Fibroblast of lung (primary cell): ENCODE data around the gene TRMT44. TPM values are rescaled to one million over a fixed set of nuclear protein-coding genes. Genes with fewer than 3 reads are reported as not detected.
"Not testable (repeated sequence)": the region's sequence is repeated elsewhere in the genome, so short reads cannot be mapped to it uniquely, and the experiment has no call there.

Source experiments
- DNase-seq, 2 donors: peaks; one replicate each; pipeline versions ENCODE4 v3.0.0 to v3.0.0-alpha.2; 2010; ENCODE audit warnings: low read depth in 2 of 2
- H2AFZ ChIP-seq: 2 replicates; pipeline ENCODE4 v1.5.1; 2012; ENCODE audit warnings: low read length, control low read depth, inconsistent platforms
- H3K27ac ChIP-seq: 2 replicates; pipeline ENCODE4 v1.5.1; 2011; ENCODE audit warnings: low read length, control low read depth; ENCODE audit not compliant: insufficient read depth
- H3K27me3 ChIP-seq: 2 replicates; pipeline ENCODE4 v1.5.1; 2011; ENCODE audit warnings: mild to moderate bottlenecking, low read length; ENCODE audit not compliant: control insufficient read depth, insufficient read depth
- H3K36me3 ChIP-seq: 2 replicates; pipeline ENCODE4 v1.5.1; 2011; ENCODE audit warnings: low read length; ENCODE audit not compliant: control insufficient read depth, insufficient read depth
- H3K4me1 ChIP-seq: 2 replicates; pipeline ENCODE4 v1.5.1; 2011; ENCODE audit warnings: low read length; ENCODE audit not compliant: control insufficient read depth, insufficient read depth; ENCODE audit errors: extremely low read depth
- H3K4me2 ChIP-seq: 2 replicates; pipeline ENCODE4 v1.5.1; 2011; ENCODE audit warnings: low read length, control low read depth; ENCODE audit not compliant: insufficient read depth; ENCODE audit errors: extremely low read depth
- H3K4me3 ChIP-seq, 4 experiments: fragments of 200-600 bp in 1 of 4; sonication (generic) in 1 of 4; replicated peaks in 1 of 4; 2 replicates each; pipeline ENCODE4 v1.5.1; 2011 to 2016; ENCODE audit warnings: low read length in 4 of 4, low read depth in 3 of 4, mild to moderate bottlenecking in 3 of 4, control low read depth in 2 of 4, inconsistent platforms in 1 of 4, mixed read lengths in 1 of 4; ENCODE audit not compliant: insufficient read depth in 1 of 4; ENCODE audit errors: control extremely low read depth in 1 of 4
- H3K79me2 ChIP-seq: 2 replicates; pipeline ENCODE4 v1.5.1; 2012; ENCODE audit warnings: mild to moderate bottlenecking, low read length, inconsistent platforms; ENCODE audit not compliant: control insufficient read depth, insufficient read depth
- H3K9ac ChIP-seq: 2 replicates; pipeline ENCODE4 v1.5.1; 2011; ENCODE audit warnings: mild to moderate bottlenecking, low read length, control low read depth; ENCODE audit not compliant: insufficient read depth
- H3K9me3 ChIP-seq: 2 replicates; pipeline ENCODE4 v1.5.1; 2012; ENCODE audit warnings: low read depth, low read length; ENCODE audit not compliant: control insufficient read depth, insufficient read depth
- H4K20me1 ChIP-seq: 2 replicates; pipeline ENCODE4 v1.5.1; 2011; ENCODE audit warnings: low read length; ENCODE audit not compliant: control insufficient read depth, insufficient read depth; ENCODE audit errors: extremely low read depth
- EZH2 ChIP-seq: IDR thresholded peaks from 2 replicates; pipeline ENCODE4 v1.5.1; 2012; ENCODE audit warnings: low read length, control low read depth, mild to moderate bottlenecking; ENCODE audit errors: missing control alignments
- polyA plus RNA-seq, 2 donors: library from polyadenylated mRNA; depleted of rRNA in 1 of 2; stranded (reverse) in 1 of 2; unstranded in 1 of 2; fragments of >200 nt; gene quantifications; 2 replicates each; pipeline ENCODE4 v1.2.1, GENCODE V29; 2011 to 2012; ENCODE audit warnings: missing spikeins in 1 of 2
- total RNA-seq: library from RNA; depleted of rRNA; stranded (reverse); fragments of >200 nt; gene quantifications from 2 replicates; pipeline ENCODE4 v1.2.1, GENCODE V29; 2014
- TF ChIP-seq, protein P1 (sequence below), 2 donors: IDR thresholded peaks in 1 of 2; conservative IDR thresholded peaks in 1 of 2; 1 replicate in 1 of 2; 2 replicates in 1 of 2; pipeline ENCODE4 v1.5.1; 2011 to 2012; ENCODE audit warnings: low read length in 2 of 2, control low read depth in 1 of 2, inconsistent platforms in 1 of 2, low read depth in 1 of 2, mild to moderate bottlenecking in 1 of 2

TRMT44 gene
- total and polyA plus RNA-seq, 2 donors (not counting 1 experiment from before 2014, with no cell fraction given) = 6.5 to 14.0 TPM

DNA sequence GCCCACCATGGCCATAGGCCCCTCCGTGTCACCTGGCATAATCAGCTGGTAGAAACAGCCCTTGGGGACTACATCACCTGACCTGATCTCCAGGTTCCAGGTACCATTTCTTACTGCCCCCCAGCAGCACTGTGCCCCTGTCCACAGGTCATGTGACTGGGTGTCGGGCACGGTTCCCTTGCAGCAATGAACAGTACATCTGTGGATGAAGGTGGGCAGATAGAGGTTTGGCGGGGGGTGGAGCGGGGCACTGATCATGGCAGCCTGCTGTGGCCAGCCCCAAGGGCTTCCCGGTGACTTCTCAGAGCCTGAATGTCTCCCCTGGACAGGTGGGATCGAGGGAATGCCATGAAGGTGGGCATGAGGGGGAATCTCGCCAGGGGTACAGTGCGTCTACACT, 37.8 kb downstream of the TRMT44 start:
- Histone ChIP-seq H4K20me1 (no peaks in the 10 kb centered on the region), H3K27me3 (no peaks in the 10 kb centered on the region), H3K4me2 (no peak overlapping the region), H3K4me3 (no peak overlapping the region), H3K9ac (no peak overlapping the region), H3K79me2 (no peaks in the 10 kb centered on the region), H3K27ac (no peak overlapping the region), H3K9me3 (no peaks in the 10 kb centered on the region), H3K36me3 (no peaks in the 10 kb centered on the region), H2AFZ (no peak overlapping the region), H3K4me1 (peaks cover 4% of the 10 kb centered on the region)
- TF ChIP-seq, protein P1, sequence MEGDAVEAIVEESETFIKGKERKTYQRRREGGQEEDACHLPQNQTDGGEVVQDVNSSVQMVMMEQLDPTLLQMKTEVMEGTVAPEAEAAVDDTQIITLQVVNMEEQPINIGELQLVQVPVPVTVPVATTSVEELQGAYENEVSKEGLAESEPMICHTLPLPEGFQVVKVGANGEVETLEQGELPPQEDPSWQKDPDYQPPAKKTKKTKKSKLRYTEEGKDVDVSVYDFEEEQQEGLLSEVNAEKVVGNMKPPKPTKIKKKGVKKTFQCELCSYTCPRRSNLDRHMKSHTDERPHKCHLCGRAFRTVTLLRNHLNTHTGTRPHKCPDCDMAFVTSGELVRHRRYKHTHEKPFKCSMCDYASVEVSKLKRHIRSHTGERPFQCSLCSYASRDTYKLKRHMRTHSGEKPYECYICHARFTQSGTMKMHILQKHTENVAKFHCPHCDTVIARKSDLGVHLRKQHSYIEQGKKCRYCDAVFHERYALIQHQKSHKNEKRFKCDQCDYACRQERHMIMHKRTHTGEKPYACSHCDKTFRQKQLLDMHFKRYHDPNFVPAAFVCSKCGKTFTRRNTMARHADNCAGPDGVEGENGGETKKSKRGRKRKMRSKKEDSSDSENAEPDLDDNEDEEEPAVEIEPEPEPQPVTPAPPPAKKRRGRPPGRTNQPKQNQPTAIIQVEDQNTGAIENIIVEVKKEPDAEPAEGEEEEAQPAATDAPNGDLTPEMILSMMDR (conservative IDR thresholded peaks at IDR 0.05 in 1 of 2, IDR thresholded peaks at IDR 0.05 in 1 of 2; ENCODE audit: low read depth in 1 of 2, low read length in 2 of 2) = no peak
- TF ChIP-seq EZH2 = no peak
- no peak for DNase-seq

DNA sequence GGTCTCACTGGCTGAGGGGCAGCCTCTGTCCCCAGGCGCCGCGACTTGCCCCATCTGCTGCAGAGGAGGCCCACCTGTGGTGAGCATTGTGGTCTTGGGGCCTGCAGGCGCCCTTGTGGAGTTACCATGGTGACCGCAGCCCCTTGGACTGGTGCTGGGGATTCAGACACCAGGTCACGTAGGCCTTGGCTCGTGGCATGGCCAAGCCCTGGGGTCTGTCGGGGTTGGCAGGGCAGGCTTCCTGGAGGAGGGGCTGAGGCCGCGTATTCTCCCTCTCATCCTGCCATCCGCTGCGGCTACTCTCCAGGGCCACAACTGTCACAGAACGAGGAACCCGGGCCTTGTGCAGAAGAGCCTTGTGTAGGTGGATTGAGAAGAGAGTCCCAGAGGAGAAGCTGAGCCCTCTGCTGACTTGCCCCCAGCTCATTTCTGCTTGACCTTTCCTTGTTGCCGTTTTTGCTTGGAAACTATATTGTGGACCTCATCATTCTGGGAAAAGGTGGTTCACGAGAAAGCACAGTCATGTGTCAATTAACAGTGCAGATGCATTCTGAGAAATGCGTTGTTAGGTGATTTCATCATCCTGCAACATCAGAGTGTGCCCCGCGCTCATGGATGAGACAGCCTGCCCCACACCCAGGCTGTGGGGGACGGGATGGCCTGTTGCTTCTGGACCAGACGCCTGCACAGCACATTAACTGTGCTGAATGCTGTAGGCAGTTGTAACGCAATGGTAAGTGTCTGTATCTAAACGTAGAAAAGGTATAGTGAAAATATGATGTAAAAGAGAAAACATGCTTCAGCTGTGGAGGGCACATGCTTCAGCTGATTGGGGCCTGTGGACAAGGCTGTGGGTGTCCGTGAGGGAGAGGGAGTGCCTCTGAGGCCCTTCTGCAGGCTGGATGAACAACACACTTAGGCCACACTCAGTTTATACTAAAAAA, 38.5 kb downstream of the TRMT44 start:
- Histone ChIP-seq H3K27me3 (no peaks in the 10 kb centered on the region), H3K4me1 (no peaks in the 10 kb centered on the region), H3K9ac (no peak overlapping the region), H3K4me2 (no peak overlapping the region), H3K4me3 (no peak overlapping the region), H3K27ac (no peak overlapping the region), H3K9me3 (no peaks in the 10 kb centered on the region), H3K79me2 (no peaks in the 10 kb centered on the region), H3K36me3 (no peaks in the 10 kb centered on the region), H4K20me1 (no peaks in the 10 kb centered on the region), H2AFZ (no peak overlapping the region)
- TF ChIP-seq EZH2 = no peak
- DNase-seq = peak in 1 of 2 donors; percentile 45

DNA sequence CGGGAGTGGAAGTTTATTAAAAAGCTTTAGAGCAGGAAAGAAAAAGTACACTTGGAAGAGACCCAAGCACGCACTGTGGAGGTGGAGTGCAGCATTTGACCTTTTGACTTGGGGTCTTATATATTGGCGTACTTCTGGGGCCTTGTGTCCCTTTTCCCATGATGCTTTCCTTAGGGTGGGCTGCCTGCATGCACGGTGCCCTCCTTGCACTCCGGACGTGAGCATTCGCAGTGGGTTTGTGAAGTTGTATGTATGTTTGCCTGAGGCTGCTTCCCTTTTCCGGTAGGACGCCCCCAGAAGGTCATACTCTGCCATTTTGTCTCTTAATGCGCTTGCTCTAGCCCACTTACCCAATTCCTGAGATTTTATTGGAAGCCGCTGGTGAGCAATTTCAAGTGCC, 39.6 kb downstream of the TRMT44 start:
- no peaks in the 10 kb centered on the region for H3K27me3 ChIP-seq
- no peak overlapping the region for H3K4me2 ChIP-seq
- H3K27ac ChIP-seq = no peak overlapping the region
- TF ChIP-seq, protein P1 (conservative IDR thresholded peaks at IDR 0.05 in 1 of 2, IDR thresholded peaks at IDR 0.05 in 1 of 2; ENCODE audit: low read depth in 1 of 2, low read length in 2 of 2) = no peak
- TF ChIP-seq EZH2 = no peak
- no peak for DNase-seq
- no peak overlapping the region for H2AFZ ChIP-seq
- H4K20me1 ChIP-seq = no peaks in the 10 kb centered on the region
- H3K9ac ChIP-seq = no peak overlapping the region
- H3K4me3 ChIP-seq = no peak overlapping the region
- H3K79me2 ChIP-seq = no peaks in the 10 kb centered on the region
- no peaks in the 10 kb centered on the region for H3K4me1 ChIP-seq
- no peaks in the 10 kb centered on the region for H3K9me3 ChIP-seq
- H3K36me3 ChIP-seq = no peaks in the 10 kb centered on the region

DNA sequence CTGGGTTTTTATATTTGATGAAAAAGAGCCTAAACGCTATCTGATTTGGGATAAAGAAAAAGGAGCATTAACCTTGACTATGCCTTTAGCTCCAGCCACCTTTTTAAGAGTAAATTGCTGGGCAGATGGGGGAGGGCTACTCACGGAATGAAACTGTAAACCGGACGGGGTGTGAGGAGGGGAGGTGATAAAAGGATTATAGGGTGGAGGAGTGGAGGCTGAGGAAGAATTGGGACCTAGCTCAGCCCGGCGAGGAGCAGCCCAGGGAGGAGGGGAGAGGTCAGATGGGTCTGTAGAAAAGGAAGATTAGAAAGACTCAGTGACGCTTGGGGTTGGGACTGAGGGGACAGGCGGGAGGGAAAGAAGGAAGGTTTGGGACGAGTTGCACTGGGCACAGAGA, 46.1 kb downstream of the TRMT44 start:
- not testable (repeated sequence) for H3K27me3 ChIP-seq, H3K79me2 ChIP-seq, H3K36me3 ChIP-seq, H3K9ac ChIP-seq, H3K4me1 ChIP-seq, H3K4me3 ChIP-seq, H4K20me1 ChIP-seq, DNase-seq, H2AFZ ChIP-seq, H3K9me3 ChIP-seq, H3K4me2 ChIP-seq, H3K27ac ChIP-seq
